Measurements from ENCODE around the gene IGFL4. TPM values are rescaled to one million over a fixed set of nuclear protein-coding genes. Genes with fewer than 3 reads are reported as not detected.

IGFL4 gene
- total and polyA plus RNA-seq, 2 of the 13 experiments (the other 11 are each of a cell fraction or from before 2014, with no cell fraction given) = 1.2 to 1.4 TPM

MicroRNA genes within 50 kb of the gene (microRNA counts, 767-probe panel; counts per million panel counts)
- not detected for microRNA hsa-miR-769-3p
- microRNA hsa-miR-769-5p = not detected

Small RNAs within 50 kb of the gene (microRNA-seq; reads per million reads assigned to microRNA genes)
- 264 reads per million, percentile 80 among the genes with 10 or more reads in this experiment for gene MIR769

Small RNAs within 50 kb of the gene (small RNA-seq; reads per million reads assigned to genes)
- gene MIR769 (ENCODE audit: insufficient read depth in 2 of 3, insufficient read length in 3 of 3, low read depth in 2 of 3, low replicate concordance in 1 of 3) = 0.10 to 10.6 (median 3.6) reads per million in 3 experiments

Other genes with a start within 250 kb of the IGFL4 start
- 11.0 and 14.9 TPM in 2 replicates for gene DMWD, start 248.2 kb downstream of the IGFL4 start, total RNA-seq (2016; rRNA removed; fragmentation: Illumina TruSeq; extraction: Trizol)
- gene DMWD, start 248.2 kb downstream of the IGFL4 start, polyA plus RNA-seq (2011; rRNA removed) = 10.3 and 12.4 TPM in 2 replicates
- 0.07 TPM in 1 of 2 replicates, not detected in the other for gene RSPH6A, start 225.7 kb downstream of the IGFL4 start, total RNA-seq (2016; rRNA removed; fragmentation: Illumina TruSeq; extraction: Trizol)
- gene RSPH6A, start 225.7 kb downstream of the IGFL4 start, polyA plus RNA-seq (2011; rRNA removed) = 0.03 TPM in 1 of 2 replicates, not detected in the other
- 19.9 and 21.9 TPM in 2 replicates for gene SYMPK, start 177.9 kb downstream of the IGFL4 start, total RNA-seq (2016; rRNA removed; fragmentation: Illumina TruSeq; extraction: Trizol)
- 55.7 and 67.8 TPM in 2 replicates for gene SYMPK, start 177.9 kb downstream of the IGFL4 start, polyA plus RNA-seq (2011; rRNA removed)
- gene FOXA3, start 176.7 kb downstream of the IGFL4 start, total RNA-seq (2016; rRNA removed; fragmentation: Illumina TruSeq; extraction: Trizol) = 27.6 and 29.8 TPM in 2 replicates
- 47.6 and 61.6 TPM in 2 replicates for gene FOXA3, start 176.7 kb downstream of the IGFL4 start, polyA plus RNA-seq (2011; rRNA removed)
- 9.7 and 14.3 TPM in 2 replicates for gene IRF2BP1, start 154.9 kb downstream of the IGFL4 start, total RNA-seq (2016; rRNA removed; fragmentation: Illumina TruSeq; extraction: Trizol)
- 4.3 and 6.1 TPM in 2 replicates for gene IRF2BP1, start 154.9 kb downstream of the IGFL4 start, polyA plus RNA-seq (2011; rRNA removed)
- gene MYPOP, start 138.4 kb downstream of the IGFL4 start, total RNA-seq (2016; rRNA removed; fragmentation: Illumina TruSeq; extraction: Trizol) = 2.7 TPM in 2 replicates
- gene MYPOP, start 138.4 kb downstream of the IGFL4 start, polyA plus RNA-seq (2011; rRNA removed) = 2.2 and 2.3 TPM in 2 replicates
- gene NANOS2, start 126.2 kb downstream of the IGFL4 start, total RNA-seq (2016; rRNA removed; fragmentation: Illumina TruSeq; extraction: Trizol) = not detected in 2 replicates
- gene NANOS2, start 126.2 kb downstream of the IGFL4 start, polyA plus RNA-seq (2011; rRNA removed) = not detected in 2 replicates
- not detected in 2 replicates for gene NOVA2, start 67.1 kb downstream of the IGFL4 start, total RNA-seq (2016; rRNA removed; fragmentation: Illumina TruSeq; extraction: Trizol)
- gene NOVA2, start 67.1 kb downstream of the IGFL4 start, polyA plus RNA-seq (2011; rRNA removed) = not detected in 2 replicates
- 3.3 and 4.2 TPM in 2 replicates for gene CCDC61, start 45.5 kb downstream of the IGFL4 start, total RNA-seq (2016; rRNA removed; fragmentation: Illumina TruSeq; extraction: Trizol)
- 4.9 and 6.0 TPM in 2 replicates for gene CCDC61, start 45.5 kb downstream of the IGFL4 start, polyA plus RNA-seq (2011; rRNA removed)
- not detected in 2 replicates for gene PGLYRP1, start 17.9 kb downstream of the IGFL4 start, total RNA-seq (2016; rRNA removed; fragmentation: Illumina TruSeq; extraction: Trizol)
- not detected in 2 replicates for gene PGLYRP1, start 17.9 kb downstream of the IGFL4 start, polyA plus RNA-seq (2011; rRNA removed)
- gene IGFL3, start 83.7 kb upstream of the IGFL4 start, total RNA-seq (2016; rRNA removed; fragmentation: Illumina TruSeq; extraction: Trizol) = not detected in 2 replicates
- gene IGFL3, start 83.7 kb upstream of the IGFL4 start, polyA plus RNA-seq (2011; rRNA removed) = not detected in 2 replicates
- gene IGFL2, start 107.2 kb upstream of the IGFL4 start, total RNA-seq (2016; rRNA removed; fragmentation: Illumina TruSeq; extraction: Trizol) = not detected in 2 replicates
- not detected in 2 replicates for gene IGFL2, start 107.2 kb upstream of the IGFL4 start, polyA plus RNA-seq (2011; rRNA removed)
- not detected in 2 replicates for gene IGFL1, start 188.7 kb upstream of the IGFL4 start, total RNA-seq (2016; rRNA removed; fragmentation: Illumina TruSeq; extraction: Trizol)
- gene IGFL1, start 188.7 kb upstream of the IGFL4 start, polyA plus RNA-seq (2011; rRNA removed) = not detected in 2 replicates